Measurements from ENCODE around the gene FLG2. TPM values are rescaled to one million over a fixed set of nuclear protein-coding genes. Genes with fewer than 3 reads are reported as not detected.
"Not testable (repeated sequence)": the region's sequence is repeated elsewhere in the genome, so short reads cannot be mapped to it uniquely, and the experiment has no call there.

Gene FLG2
- polyA plus RNA-seq, 1 of the 3 experiments (the other 2 are of a cell fraction) = not detected

DNA sequence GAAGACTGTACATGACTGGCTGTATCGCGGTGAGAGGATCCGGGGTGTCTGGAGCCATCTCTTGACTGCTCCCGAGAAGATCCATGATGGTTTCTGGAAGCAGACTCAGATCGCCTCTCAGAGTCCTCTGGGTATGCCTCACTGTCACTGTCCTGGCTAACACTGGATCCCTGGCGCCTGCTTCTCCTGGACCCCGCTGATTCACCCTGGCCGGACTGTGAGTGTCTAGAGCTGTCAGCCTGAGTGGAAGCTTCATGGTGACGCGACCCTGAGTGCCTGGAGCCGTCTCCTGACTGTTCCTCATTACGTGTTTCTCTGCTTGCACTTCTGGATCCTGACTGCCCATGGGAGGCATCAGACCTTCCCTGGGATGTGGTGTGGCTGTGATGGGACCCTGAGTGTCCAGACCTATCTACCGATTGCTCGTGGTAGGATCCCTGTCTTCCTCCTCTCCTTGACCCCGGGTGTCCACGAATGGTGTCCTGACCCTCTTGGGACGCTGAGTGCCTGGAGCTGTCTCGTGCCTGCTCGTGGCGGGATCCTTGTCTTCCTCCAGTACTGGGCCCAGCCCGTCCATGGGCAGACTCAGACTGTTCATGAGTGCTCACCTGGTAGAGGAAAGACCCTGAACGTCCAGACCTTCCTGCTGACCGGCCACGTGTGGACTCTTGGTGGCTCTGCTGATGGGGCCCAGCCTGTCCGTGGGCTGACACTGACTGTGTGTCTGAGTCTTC is 56.5 kb downstream of the FLG2 start:
- H3K9me3 ChIP-seq; H3K4me3 ChIP-seq (ENCODE audit: low read depth in 2 of 2, low read length in 1 of 2); H3K4me2 ChIP-seq; DNase-seq; H3K27ac ChIP-seq (ENCODE audit: low read depth in 2 of 2, low read length in 1 of 2); H3K9me2 ChIP-seq; H3K36me3 ChIP-seq (replicated peaks in 1 of 2; ENCODE audit: control insufficient read depth in 1 of 2, insufficient read depth in 2 of 2, low read length in 1 of 2); CTCF ChIA-PET; H3K79me2 ChIP-seq (ENCODE audit: insufficient read depth); H3K9ac ChIP-seq; H3F3A ChIP-seq (replicated peaks; ENCODE audit: insufficient read depth); H3K27me3 ChIP-seq (ENCODE audit: insufficient read depth); H3K4me1 ChIP-seq (ENCODE audit: control insufficient read depth in 1 of 2, insufficient read depth in 2 of 2, low read depth in 1 of 2, low read length in 1 of 2); H4K20me1 ChIP-seq (ENCODE audit: insufficient read depth); POLR2A ChIA-PET; H2AFZ ChIP-seq (ENCODE audit: low read depth): not testable (repeated sequence)
- WGBS (ENCODE audit: low lambda C conversion rate) = 12% methylated on average over 14 of the region's 25 CpGs

Small RNA genes lying within 50 kb of the gene (small RNA-seq; reads per million reads assigned to genes)
- 0 to 1.1 (median 0) reads per million in 7 experiments for gene HMGN3P1

Other genes starting within 250 kb of the FLG2 start
- not detected in 2 replicates for gene TCHH, start 244.6 kb downstream of the FLG2 start, polyA plus RNA-seq (2012; rRNA removed)
- gene RPTN, start 200.8 kb downstream of the FLG2 start, polyA plus RNA-seq (2012; rRNA removed) = not detected in 2 replicates
- not detected in 2 replicates for gene HRNR, start 135.8 kb downstream of the FLG2 start, polyA plus RNA-seq (2012; rRNA removed)
- not detected in 2 replicates for gene FLG, start 34.8 kb downstream of the FLG2 start, polyA plus RNA-seq (2012; rRNA removed)
- gene CRNN, start 54.3 kb upstream of the FLG2 start, polyA plus RNA-seq (2012; rRNA removed) = not detected in 2 replicates
- not detected in 2 replicates for gene LCE5A, start 150.8 kb upstream of the FLG2 start, polyA plus RNA-seq (2012; rRNA removed)
- gene CRCT1, start 154.5 kb upstream of the FLG2 start, polyA plus RNA-seq (2012; rRNA removed) = not detected in 2 replicates
- not detected in 2 replicates for gene LCE3E, start 206.8 kb upstream of the FLG2 start, polyA plus RNA-seq (2012; rRNA removed)
- gene LCE3D, start 220.5 kb upstream of the FLG2 start, polyA plus RNA-seq (2012; rRNA removed) = not detected in 2 replicates
- gene LCE3C, start 240.2 kb upstream of the FLG2 start, polyA plus RNA-seq (2012; rRNA removed) = not detected in 2 replicates

All from SK-N-SH (cell line).